ENCODE results near the gene ZNF804B. TPM values are rescaled to one million over a fixed set of nuclear protein-coding genes. Genes with fewer than 3 reads are reported as not detected.
"Not testable (repeated sequence)": the region's sequence is repeated elsewhere in the genome, so short reads cannot be mapped to it uniquely, and the experiment has no call there.

Gene ZNF804B
- total RNA-seq, 3 donors from 2014 or later (not counting 1 experiment from before 2014, with no cell fraction given), result not detected

GRCh38 chr7:89183712-89184111 lies 424.2 kb downstream of the ZNF804B start:
- Mint-ChIP-seq H3K27me3 (ENCODE audit: low read depth in 2 of 2) (no peaks in the 10 kb centered on the region), H3K36me3 (peaks cover 7% of the 10 kb centered on the region), H3K9me3 (peaks cover 3 to 11% of the 10 kb centered on the region in 2 donors), H3K27ac (no peak overlapping the region), H3K4me1 (no peaks in the 10 kb centered on the region), H3K4me3 (no peak overlapping the region)
- no peak for TF ChIP-seq CTCF (IDR thresholded peaks at IDR 0.05)
- Histone ChIP-seq H3K27ac (ENCODE audit: low read length) (no peak overlapping the region), H3K4me1 (ENCODE audit: control insufficient read depth, insufficient read depth, low read length) (no peaks in the 10 kb centered on the region), H3K4me3 (ENCODE audit: low read length) (no peak overlapping the region), H3K27me3 (ENCODE audit: control insufficient read depth, insufficient read depth, low read length) (no peaks in the 10 kb centered on the region), H3K36me3 (ENCODE audit: control insufficient read depth, insufficient read depth, low read length) (no peaks in the 10 kb centered on the region), H3K9me3 (ENCODE audit: control insufficient read depth, insufficient read depth, low read length) (peaks cover 12% of the 10 kb centered on the region)
- 85% methylated on average over 5 of the region's 5 CpGs for WGBS (ENCODE audit: insufficient coverage)
- no peak for ATAC-seq
- no peak for DNase-seq
- intact Hi-C loops (cut with micrococcal nuclease), result no loop called here

DNA sequence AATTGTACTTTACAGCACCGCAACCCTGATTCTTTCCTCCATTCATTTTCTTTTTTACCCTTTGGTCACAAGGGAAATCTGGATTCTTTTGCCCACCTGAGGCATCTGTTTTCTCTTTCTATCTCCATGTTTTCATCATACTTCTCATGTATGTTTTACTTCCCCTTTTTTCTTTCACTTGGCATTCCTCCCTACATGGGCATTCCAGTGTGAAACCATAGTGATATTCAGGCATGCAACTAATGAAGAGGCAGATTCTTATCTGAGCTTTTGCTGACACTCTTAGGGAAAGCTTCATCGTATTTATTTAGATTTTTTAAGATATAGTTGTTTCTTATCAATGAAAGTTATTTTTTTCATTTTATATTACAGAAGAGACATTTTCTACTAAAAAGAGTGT lies 441.3 kb downstream of the ZNF804B start:
- no peaks in the 10 kb centered on the region for H3K36me3 ChIP-seq (ENCODE audit: control insufficient read depth, insufficient read depth, low read length)
- no peak overlapping the region for H3K4me3 Mint-ChIP-seq
- H3K4me3 ChIP-seq (ENCODE audit: low read length), result no peak overlapping the region
- TF ChIP-seq CTCF (IDR thresholded peaks at IDR 0.05), result no peak
- no peak overlapping the region for H3K27ac Mint-ChIP-seq
- no peaks in the 10 kb centered on the region for H3K4me1 ChIP-seq (ENCODE audit: control insufficient read depth, insufficient read depth, low read length)
- no peaks in the 10 kb centered on the region for H3K27me3 Mint-ChIP-seq (ENCODE audit: low read depth in 2 of 2)
- H3K36me3 Mint-ChIP-seq, result no peaks in the 10 kb centered on the region
- ATAC-seq, result no peak
- no peak overlapping the region for H3K27ac ChIP-seq (ENCODE audit: low read length)
- H3K4me1 Mint-ChIP-seq, result no peaks in the 10 kb centered on the region
- H3K9me3 ChIP-seq (ENCODE audit: control insufficient read depth, insufficient read depth, low read length), result peaks cover 1% of the 10 kb centered on the region
- intact Hi-C loops (cut with micrococcal nuclease), result no loop called here
- no peak for DNase-seq
- H3K27me3 ChIP-seq (ENCODE audit: control insufficient read depth, insufficient read depth, low read length), result no peaks in the 10 kb centered on the region
- WGBS (ENCODE audit: insufficient coverage), result 100% methylated on average over 1 of the region's 2 CpGs
- peaks cover 5 to 10% of the 10 kb centered on the region in 2 donors for H3K9me3 Mint-ChIP-seq

- Histone ChIP-seq H3K4me3 (ENCODE audit: low read length) (no peak overlapping the region), H3K4me1 (ENCODE audit: control insufficient read depth, insufficient read depth, low read length) (no peaks in the 10 kb centered on the region), H3K27me3 (ENCODE audit: control insufficient read depth, insufficient read depth, low read length) (no peaks in the 10 kb centered on the region), H3K9me3 (ENCODE audit: control insufficient read depth, insufficient read depth, low read length) (no peaks in the 10 kb centered on the region), H3K36me3 (ENCODE audit: control insufficient read depth, insufficient read depth, low read length) (no peaks in the 10 kb centered on the region), H3K27ac (ENCODE audit: low read length) (no peak overlapping the region)
- intact Hi-C loops (cut with micrococcal nuclease), result no loop called here
- WGBS (ENCODE audit: insufficient coverage), result 68% methylated on average over 2 of the region's 2 CpGs
- DNase-seq (no peak), ATAC-seq (no peak)
- no peak for TF ChIP-seq CTCF (IDR thresholded peaks at IDR 0.05)
- H3K27me3 Mint-ChIP-seq (ENCODE audit: low read depth in 2 of 2), result no peaks in the 10 kb centered on the region
- H3K36me3 Mint-ChIP-seq, result no peaks in the 10 kb centered on the region
- no peak overlapping the region for H3K27ac Mint-ChIP-seq
- no peak overlapping the region for H3K4me3 Mint-ChIP-seq
- H3K9me3 Mint-ChIP-seq, result peaks cover 13 to 23% of the 10 kb centered on the region in 2 donors
- no peaks in the 10 kb centered on the region for H3K4me1 Mint-ChIP-seq
These were observed 464.4 kb downstream of the ZNF804B start for GRCh38 chr7:89223900-89224395.

GRCh38 chr7:89228688-89229171 lies 469.2 kb downstream of the ZNF804B start:
- DNase-seq; H3K4me3 ChIP-seq (ENCODE audit: low read length); H3K4me1 ChIP-seq (ENCODE audit: control insufficient read depth, insufficient read depth, low read length); H3K27me3 Mint-ChIP-seq (ENCODE audit: low read depth in 2 of 2); H3K27ac Mint-ChIP-seq; H3K9me3 ChIP-seq (ENCODE audit: control insufficient read depth, insufficient read depth, low read length); H3K36me3 ChIP-seq (ENCODE audit: control insufficient read depth, insufficient read depth, low read length); H3K27me3 ChIP-seq (ENCODE audit: control insufficient read depth, insufficient read depth, low read length); H3K27ac ChIP-seq (ENCODE audit: low read length); intact Hi-C loops (cut with micrococcal nuclease); H3K36me3 Mint-ChIP-seq; H3K4me3 Mint-ChIP-seq; ATAC-seq; H3K4me1 Mint-ChIP-seq: not testable (repeated sequence)
- WGBS (ENCODE audit: insufficient coverage), result 96% methylated on average over 31 of the region's 31 CpGs
- peaks cover 15 to 20% of the 10 kb centered on the region in 2 donors for H3K9me3 Mint-ChIP-seq
